Measurements from ENCODE around the gene SHE.

DNA sequence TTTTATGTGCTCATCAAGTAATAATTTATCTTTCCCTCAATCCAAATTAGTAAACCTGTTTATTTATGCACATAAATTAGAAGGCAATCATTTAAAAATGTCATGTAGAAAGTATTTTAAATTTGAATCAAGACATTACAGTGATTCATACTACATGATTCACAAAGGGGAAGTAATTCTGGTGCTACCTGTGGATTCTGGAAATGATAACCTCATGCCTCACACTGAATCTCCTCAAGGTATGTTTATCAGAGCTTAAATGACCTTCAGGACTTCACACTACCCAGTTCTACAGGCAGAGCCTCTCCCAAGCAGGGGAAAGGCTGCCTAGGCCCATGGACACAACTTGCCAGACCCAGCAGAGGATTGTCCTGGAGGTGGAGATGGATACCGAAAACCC lies 25.4 kb downstream of the SHE start:
- TF ChIP-seq, protein P1, sequence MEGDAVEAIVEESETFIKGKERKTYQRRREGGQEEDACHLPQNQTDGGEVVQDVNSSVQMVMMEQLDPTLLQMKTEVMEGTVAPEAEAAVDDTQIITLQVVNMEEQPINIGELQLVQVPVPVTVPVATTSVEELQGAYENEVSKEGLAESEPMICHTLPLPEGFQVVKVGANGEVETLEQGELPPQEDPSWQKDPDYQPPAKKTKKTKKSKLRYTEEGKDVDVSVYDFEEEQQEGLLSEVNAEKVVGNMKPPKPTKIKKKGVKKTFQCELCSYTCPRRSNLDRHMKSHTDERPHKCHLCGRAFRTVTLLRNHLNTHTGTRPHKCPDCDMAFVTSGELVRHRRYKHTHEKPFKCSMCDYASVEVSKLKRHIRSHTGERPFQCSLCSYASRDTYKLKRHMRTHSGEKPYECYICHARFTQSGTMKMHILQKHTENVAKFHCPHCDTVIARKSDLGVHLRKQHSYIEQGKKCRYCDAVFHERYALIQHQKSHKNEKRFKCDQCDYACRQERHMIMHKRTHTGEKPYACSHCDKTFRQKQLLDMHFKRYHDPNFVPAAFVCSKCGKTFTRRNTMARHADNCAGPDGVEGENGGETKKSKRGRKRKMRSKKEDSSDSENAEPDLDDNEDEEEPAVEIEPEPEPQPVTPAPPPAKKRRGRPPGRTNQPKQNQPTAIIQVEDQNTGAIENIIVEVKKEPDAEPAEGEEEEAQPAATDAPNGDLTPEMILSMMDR (IDR thresholded peaks at IDR 0.05), result no peak
- TF ChIP-seq POLR2A (IDR thresholded peaks at IDR 0.05) (no peak), EP300 (IDR thresholded peaks at IDR 0.05) (no peak)
